ENCODE data around the gene CGN. TPM values are rescaled to one million over a fixed set of nuclear protein-coding genes. Genes with fewer than 3 reads are reported as not detected.

Gene CGN
- total and polyA plus RNA-seq, 10 donors = 0.09 to 0.87 (median 0.27) TPM; not detected in 2

DNA sequence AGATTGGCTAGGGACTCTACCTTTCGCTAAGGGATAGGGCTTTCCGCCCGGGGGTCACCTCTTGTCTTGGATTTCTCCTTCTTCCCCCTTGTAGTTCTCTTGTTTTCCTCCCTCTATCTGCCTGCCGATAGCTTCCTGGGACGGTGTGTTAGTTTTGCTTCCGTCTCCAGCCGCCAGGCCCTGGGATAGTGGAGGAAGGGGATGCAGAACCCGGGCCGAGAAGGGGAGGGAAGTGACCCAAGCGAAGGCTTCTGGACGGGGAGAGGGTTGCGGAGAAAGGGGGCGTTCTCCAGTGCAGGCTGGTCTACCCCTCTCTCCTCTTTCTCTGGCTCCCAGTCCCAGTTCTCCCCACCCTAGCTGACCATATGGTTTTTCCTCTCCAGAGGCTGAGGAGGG, 29.8 kb downstream of the CGN start:
- Histone ChIP-seq H3K4me1 (peaks cover 0 to 25% (median 19%) of the 10 kb centered on the region in 6 donors), H3K27ac (peak overlapping the region in 1 of 8 donors; percentile 73), H3K27me3 (replicated peaks in 1 of 7) (peaks cover 0 to 24% (median 0%) of the 10 kb centered on the region in 7 donors), H3K36me3 (no peaks in the 10 kb centered on the region), H3K4me3 (peak overlapping the region; percentile 51 to 85 (median 70)), H3K9me3 (no peaks in the 10 kb centered on the region)
- no peak for TF ChIP-seq POLR2AphosphoS5 (IDR thresholded peaks at IDR 0.05)
- no peak for TF ChIP-seq POLR2A (IDR thresholded peaks at IDR 0.05)
- TF ChIP-seq, protein P1, sequence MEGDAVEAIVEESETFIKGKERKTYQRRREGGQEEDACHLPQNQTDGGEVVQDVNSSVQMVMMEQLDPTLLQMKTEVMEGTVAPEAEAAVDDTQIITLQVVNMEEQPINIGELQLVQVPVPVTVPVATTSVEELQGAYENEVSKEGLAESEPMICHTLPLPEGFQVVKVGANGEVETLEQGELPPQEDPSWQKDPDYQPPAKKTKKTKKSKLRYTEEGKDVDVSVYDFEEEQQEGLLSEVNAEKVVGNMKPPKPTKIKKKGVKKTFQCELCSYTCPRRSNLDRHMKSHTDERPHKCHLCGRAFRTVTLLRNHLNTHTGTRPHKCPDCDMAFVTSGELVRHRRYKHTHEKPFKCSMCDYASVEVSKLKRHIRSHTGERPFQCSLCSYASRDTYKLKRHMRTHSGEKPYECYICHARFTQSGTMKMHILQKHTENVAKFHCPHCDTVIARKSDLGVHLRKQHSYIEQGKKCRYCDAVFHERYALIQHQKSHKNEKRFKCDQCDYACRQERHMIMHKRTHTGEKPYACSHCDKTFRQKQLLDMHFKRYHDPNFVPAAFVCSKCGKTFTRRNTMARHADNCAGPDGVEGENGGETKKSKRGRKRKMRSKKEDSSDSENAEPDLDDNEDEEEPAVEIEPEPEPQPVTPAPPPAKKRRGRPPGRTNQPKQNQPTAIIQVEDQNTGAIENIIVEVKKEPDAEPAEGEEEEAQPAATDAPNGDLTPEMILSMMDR (IDR thresholded peaks at IDR 0.05 in 8 of 11, conservative IDR thresholded peaks at IDR 0.05 in 3 of 11) = no peak
- WGBS, 5 donors = 6 to 21% (median 14%) methylated on average over 13 of the region's 13 CpGs
- DNase-seq = peak; percentile 75
- intact Hi-C loops (cut with DNase I; ENCODE audit: low total_unique reads) = no loop called here

DNA sequence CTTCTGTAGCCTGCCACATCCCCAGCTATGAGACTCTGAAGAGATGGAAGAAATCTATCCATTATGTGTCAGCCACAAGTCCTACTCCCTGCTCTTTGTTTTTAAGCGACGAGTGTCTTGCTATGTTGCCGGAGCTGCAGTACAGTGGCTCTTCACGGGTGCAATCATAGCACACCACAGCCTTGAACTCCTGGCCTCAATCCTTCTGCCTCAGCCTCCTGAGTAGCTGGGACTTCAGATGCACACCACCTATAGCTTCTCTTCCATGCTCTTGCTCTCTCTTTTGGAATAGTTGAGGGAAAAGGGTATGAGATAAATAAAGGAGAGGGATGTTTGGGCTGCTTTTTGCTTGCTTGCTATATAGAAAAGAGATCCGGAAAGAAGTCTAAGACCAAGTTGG, 30.6 kb downstream of the CGN start:
- Histone ChIP-seq H3K27ac (no peak overlapping the region), H3K4me1 (peaks cover 0 to 25% (median 19%) of the 10 kb centered on the region in 6 donors), H3K27me3 (replicated peaks in 1 of 7) (peaks cover 0 to 24% (median 0%) of the 10 kb centered on the region in 7 donors), H3K4me3 (no peak overlapping the region), H3K36me3 (no peaks in the 10 kb centered on the region), H3K9me3 (no peaks in the 10 kb centered on the region)
- intact Hi-C loops (cut with DNase I; ENCODE audit: low total_unique reads) = no loop called here
- no peak for DNase-seq
- TF ChIP-seq, protein P1 (IDR thresholded peaks at IDR 0.05 in 8 of 11, conservative IDR thresholded peaks at IDR 0.05 in 3 of 11) = no peak
- TF ChIP-seq POLR2A (IDR thresholded peaks at IDR 0.05) (no peak), POLR2AphosphoS5 (IDR thresholded peaks at IDR 0.05) (no peak)
- 84 to 97% (median 93%) methylated on average over 5 of the region's 5 CpGs for WGBS, 5 donors

DNA sequence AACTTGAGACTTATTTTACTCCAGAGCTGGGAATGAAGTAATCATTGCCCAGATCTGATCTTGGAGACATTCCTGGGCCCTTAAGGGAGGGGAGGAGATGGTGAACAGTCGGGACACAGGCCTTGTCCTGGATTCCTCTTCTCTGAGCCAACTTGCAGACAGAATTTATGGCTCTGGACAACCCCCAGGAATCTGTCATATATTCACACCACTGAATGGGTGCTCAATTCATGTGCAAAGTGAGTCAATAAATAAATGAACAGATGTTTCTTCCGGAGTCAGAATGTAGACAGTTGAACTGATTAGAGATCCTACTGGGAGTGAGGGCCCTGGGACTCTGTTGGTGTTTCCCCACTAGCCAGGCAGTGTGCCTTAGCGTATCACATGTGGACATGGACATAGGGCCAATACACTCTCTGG, 31.5 kb downstream of the CGN start:
- intact Hi-C loops (cut with DNase I; ENCODE audit: low total_unique reads) = no loop called here
- TF ChIP-seq POLR2A (IDR thresholded peaks at IDR 0.05) (no peak), POLR2AphosphoS5 (IDR thresholded peaks at IDR 0.05) (no peak)
- Histone ChIP-seq H3K27me3 (replicated peaks in 1 of 7) (peaks cover 0 to 24% (median 0%) of the 10 kb centered on the region in 7 donors), H3K9me3 (no peaks in the 10 kb centered on the region), H3K4me3 (no peak overlapping the region), H3K36me3 (no peaks in the 10 kb centered on the region), H3K27ac (no peak overlapping the region), H3K4me1 (peaks cover 0 to 25% (median 19%) of the 10 kb centered on the region in 6 donors)
- no peak for DNase-seq
- WGBS, 5 donors = 87 to 96% (median 94%) methylated on average over 3 of the region's 3 CpGs

DNA sequence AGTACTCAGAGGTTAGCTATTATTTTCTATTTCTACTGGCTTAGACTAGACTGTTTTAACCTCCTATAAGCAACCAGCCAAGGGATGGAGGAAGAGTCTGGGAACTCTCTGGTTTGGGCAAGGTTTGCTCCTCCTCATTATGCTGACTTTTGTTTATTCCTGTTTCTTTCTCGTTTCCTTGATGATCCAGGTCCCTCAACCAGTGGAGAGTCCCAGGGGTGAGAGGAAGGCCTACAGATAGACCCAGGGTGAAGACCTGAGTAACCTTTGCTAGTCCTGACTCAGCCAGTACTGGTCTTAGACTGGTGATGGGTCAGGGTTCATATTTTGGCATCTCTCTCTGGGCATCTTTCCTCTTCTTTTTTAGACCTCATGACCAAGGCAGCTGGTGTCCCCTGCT, 34.4 kb downstream of the CGN start:
- no peaks in the 10 kb centered on the region for H3K9me3 ChIP-seq
- H3K36me3 ChIP-seq = no peaks in the 10 kb centered on the region
- intact Hi-C loops (cut with DNase I; ENCODE audit: low total_unique reads) = no loop called here
- H3K27me3 ChIP-seq (replicated peaks in 1 of 7) = peaks cover 0 to 23% (median 0%) of the 10 kb centered on the region in 7 donors
- H3K4me1 ChIP-seq = peaks cover 0 to 13% (median 7%) of the 10 kb centered on the region in 6 donors
- no peak overlapping the region for H3K4me3 ChIP-seq
- WGBS, 5 donors = 38 to 88% (median 58%) methylated on average over 1 of the region's 1 CpG
- TF ChIP-seq POLR2A (IDR thresholded peaks at IDR 0.05) = no peak
- no peak for TF ChIP-seq POLR2AphosphoS5 (IDR thresholded peaks at IDR 0.05)
- TF ChIP-seq, protein P1 (IDR thresholded peaks at IDR 0.05 in 8 of 11, conservative IDR thresholded peaks at IDR 0.05 in 3 of 11) = no peak
- no peak for DNase-seq
- no peak overlapping the region for H3K27ac ChIP-seq

Data from spleen (tissue), 11 donors.